ENCODE results near the gene CHST11. TPM values are rescaled to one million over a fixed set of nuclear protein-coding genes. Genes with fewer than 3 reads are reported as not detected.

Gene CHST11
- total RNA-seq, 4 donors from 2014 or later: 5.7 to 15.7 (median 7.1) TPM

DNA sequence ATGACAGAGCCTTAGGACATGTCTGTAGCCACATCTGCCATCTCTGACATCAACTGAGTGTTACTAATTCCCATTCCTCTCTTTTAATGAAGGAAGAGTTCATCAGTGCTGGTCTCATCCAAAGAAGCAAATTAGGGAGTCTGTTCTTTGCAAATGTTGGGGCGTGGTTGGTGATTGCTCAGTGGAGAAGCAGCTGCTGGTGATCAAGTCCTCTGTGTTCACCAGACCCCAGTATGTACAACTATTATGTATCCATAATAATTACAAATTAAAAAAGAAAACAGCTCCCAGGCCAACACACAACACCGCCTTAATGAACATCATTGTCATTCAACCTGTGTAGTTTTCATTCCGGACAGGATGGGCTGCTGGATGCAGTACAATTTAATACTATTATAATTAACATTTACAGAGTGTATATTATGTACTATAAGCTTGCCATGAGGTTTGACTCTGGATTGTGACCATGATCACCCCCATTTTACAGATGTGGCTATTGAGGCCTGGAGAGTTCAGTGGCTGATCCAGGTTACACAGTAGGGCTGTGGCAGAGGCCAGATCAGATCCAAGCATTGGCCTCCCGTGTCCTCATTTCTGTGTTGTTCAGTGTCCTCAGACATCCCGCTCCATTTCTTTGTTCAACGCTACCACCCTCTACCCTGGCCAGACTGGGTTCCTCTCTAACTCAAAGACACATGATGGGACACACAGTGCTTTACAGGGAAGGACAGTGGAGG lies 179.0 kb downstream of the CHST11 start:
- no peak for DNase-seq (ENCODE audit: extremely low spot score)
- intact Hi-C loops (cut with DNase I): no loop called here
- 85% methylated on average over 6 of the region's 6 CpGs for WGBS

GRCh38 chr12:104636496-104636895 lies 179.7 kb downstream of the CHST11 start:
- H3K4me1 ChIP-seq: peaks cover 0 to 4% (median 1%) of the 10 kb centered on the region in 4 donors
- H3K36me3 ChIP-seq: no peaks in the 10 kb centered on the region
- DNase-seq (ENCODE audit: extremely low spot score): no peak
- H3K27ac ChIP-seq (replicated peaks in 1 of 4): no peak overlapping the region
- H3K9me3 ChIP-seq: peaks cover 0 to 8% (median 3%) of the 10 kb centered on the region in 4 donors
- 98% methylated on average over 2 of the region's 2 CpGs for WGBS
- TF ChIP-seq POLR2AphosphoS5 (IDR thresholded peaks at IDR 0.05) (no peak), EP300 (IDR thresholded peaks at IDR 0.05) (no peak), POLR2A (IDR thresholded peaks at IDR 0.05; ENCODE audit: low read depth) (no peak)
- TF ChIP-seq, protein P1, sequence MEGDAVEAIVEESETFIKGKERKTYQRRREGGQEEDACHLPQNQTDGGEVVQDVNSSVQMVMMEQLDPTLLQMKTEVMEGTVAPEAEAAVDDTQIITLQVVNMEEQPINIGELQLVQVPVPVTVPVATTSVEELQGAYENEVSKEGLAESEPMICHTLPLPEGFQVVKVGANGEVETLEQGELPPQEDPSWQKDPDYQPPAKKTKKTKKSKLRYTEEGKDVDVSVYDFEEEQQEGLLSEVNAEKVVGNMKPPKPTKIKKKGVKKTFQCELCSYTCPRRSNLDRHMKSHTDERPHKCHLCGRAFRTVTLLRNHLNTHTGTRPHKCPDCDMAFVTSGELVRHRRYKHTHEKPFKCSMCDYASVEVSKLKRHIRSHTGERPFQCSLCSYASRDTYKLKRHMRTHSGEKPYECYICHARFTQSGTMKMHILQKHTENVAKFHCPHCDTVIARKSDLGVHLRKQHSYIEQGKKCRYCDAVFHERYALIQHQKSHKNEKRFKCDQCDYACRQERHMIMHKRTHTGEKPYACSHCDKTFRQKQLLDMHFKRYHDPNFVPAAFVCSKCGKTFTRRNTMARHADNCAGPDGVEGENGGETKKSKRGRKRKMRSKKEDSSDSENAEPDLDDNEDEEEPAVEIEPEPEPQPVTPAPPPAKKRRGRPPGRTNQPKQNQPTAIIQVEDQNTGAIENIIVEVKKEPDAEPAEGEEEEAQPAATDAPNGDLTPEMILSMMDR (IDR thresholded peaks at IDR 0.05): no peak
- no peaks in the 10 kb centered on the region for H3K27me3 ChIP-seq
- H3K4me3 ChIP-seq: no peak overlapping the region
- intact Hi-C loops (cut with DNase I): no loop called here

More for the DNA sequence above, 179.0 kb downstream of the CHST11 start:
- H3K36me3 ChIP-seq: no peaks in the 10 kb centered on the region
- peaks cover 0 to 4% (median 1%) of the 10 kb centered on the region in 4 donors for H3K4me1 ChIP-seq
- H3K27me3 ChIP-seq: no peaks in the 10 kb centered on the region
- H3K27ac ChIP-seq (replicated peaks in 1 of 4): no peak overlapping the region
- peaks cover 0 to 2% (median under 1%) of the 10 kb centered on the region in 4 donors for H3K9me3 ChIP-seq
- no peak overlapping the region for H3K4me3 ChIP-seq
- TF ChIP-seq POLR2A (IDR thresholded peaks at IDR 0.05; ENCODE audit: low read depth): no peak
- TF ChIP-seq POLR2AphosphoS5 (IDR thresholded peaks at IDR 0.05): no peak
- TF ChIP-seq, protein P1 (IDR thresholded peaks at IDR 0.05): no peak
- TF ChIP-seq EP300 (IDR thresholded peaks at IDR 0.05): no peak

DNA sequence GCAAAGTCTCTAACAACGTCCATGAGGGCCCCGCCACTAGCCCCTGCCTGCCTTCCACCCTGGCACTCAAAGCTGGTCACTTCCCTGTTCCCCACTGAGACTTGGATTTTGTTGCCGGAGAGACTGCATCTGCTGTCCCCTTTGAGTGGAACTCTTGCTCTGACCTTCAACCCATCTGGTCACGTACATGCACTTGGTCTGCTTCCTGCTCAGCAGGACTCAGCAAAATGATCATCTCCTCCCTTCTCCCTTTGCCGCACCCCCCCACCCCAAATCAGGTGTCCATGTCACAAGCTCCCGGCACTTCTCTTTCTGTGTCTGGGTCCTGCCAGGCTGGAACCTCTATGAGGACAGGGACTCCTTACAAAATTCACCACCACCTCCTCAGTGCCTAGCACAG lies 180.9 kb downstream of the CHST11 start:
- Histone ChIP-seq H3K36me3 (no peaks in the 10 kb centered on the region), H3K4me1 (peaks cover 0 to 4% (median 1%) of the 10 kb centered on the region in 4 donors), H3K27me3 (no peaks in the 10 kb centered on the region), H3K27ac (replicated peaks in 1 of 4) (no peak overlapping the region), H3K9me3 (peaks cover 0 to 8% (median 3%) of the 10 kb centered on the region in 4 donors), H3K4me3 (no peak overlapping the region)
- WGBS: 80% methylated on average over 6 of the region's 6 CpGs
- intact Hi-C loops (cut with DNase I): no loop called here
- TF ChIP-seq EP300 (IDR thresholded peaks at IDR 0.05) (no peak), POLR2AphosphoS5 (IDR thresholded peaks at IDR 0.05) (no peak), POLR2A (IDR thresholded peaks at IDR 0.05; ENCODE audit: low read depth) (no peak)
- TF ChIP-seq, protein P1 (IDR thresholded peaks at IDR 0.05): no peak
- no peak for DNase-seq (ENCODE audit: extremely low spot score)

GRCh38 chr12:104638218-104638850 lies 181.6 kb downstream of the CHST11 start:
- TF ChIP-seq, protein P1 (IDR thresholded peaks at IDR 0.05): no peak
- no peak for TF ChIP-seq EP300 (IDR thresholded peaks at IDR 0.05)
- no peak for TF ChIP-seq POLR2AphosphoS5 (IDR thresholded peaks at IDR 0.05)
- TF ChIP-seq POLR2A (IDR thresholded peaks at IDR 0.05; ENCODE audit: low read depth): no peak
- no peaks in the 10 kb centered on the region for H3K36me3 ChIP-seq
- H3K9me3 ChIP-seq: peaks cover 0 to 8% (median 3%) of the 10 kb centered on the region in 4 donors
- no peaks in the 10 kb centered on the region for H3K4me1 ChIP-seq
- H3K27ac ChIP-seq (replicated peaks in 1 of 4): no peak overlapping the region
- no peaks in the 10 kb centered on the region for H3K27me3 ChIP-seq
- no peak for DNase-seq (ENCODE audit: extremely low spot score)
- H3K4me3 ChIP-seq: no peak overlapping the region
- intact Hi-C loops (cut with DNase I): no loop called here
- 91% methylated on average over 4 of the region's 4 CpGs for WGBS

Data from esophagus muscularis mucosa (tissue), 4 donors.